ENCODE data around the gene NEK2.

GRCh38 chr1:211644653-211645052 is 30.8 kb downstream of the NEK2 start:
- TF ChIP-seq, protein P1, sequence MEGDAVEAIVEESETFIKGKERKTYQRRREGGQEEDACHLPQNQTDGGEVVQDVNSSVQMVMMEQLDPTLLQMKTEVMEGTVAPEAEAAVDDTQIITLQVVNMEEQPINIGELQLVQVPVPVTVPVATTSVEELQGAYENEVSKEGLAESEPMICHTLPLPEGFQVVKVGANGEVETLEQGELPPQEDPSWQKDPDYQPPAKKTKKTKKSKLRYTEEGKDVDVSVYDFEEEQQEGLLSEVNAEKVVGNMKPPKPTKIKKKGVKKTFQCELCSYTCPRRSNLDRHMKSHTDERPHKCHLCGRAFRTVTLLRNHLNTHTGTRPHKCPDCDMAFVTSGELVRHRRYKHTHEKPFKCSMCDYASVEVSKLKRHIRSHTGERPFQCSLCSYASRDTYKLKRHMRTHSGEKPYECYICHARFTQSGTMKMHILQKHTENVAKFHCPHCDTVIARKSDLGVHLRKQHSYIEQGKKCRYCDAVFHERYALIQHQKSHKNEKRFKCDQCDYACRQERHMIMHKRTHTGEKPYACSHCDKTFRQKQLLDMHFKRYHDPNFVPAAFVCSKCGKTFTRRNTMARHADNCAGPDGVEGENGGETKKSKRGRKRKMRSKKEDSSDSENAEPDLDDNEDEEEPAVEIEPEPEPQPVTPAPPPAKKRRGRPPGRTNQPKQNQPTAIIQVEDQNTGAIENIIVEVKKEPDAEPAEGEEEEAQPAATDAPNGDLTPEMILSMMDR (conservative IDR thresholded peaks at IDR 0.05; ENCODE audit: low read length) = no peak
- TF ChIP-seq EZH2phosphoT487 (IDR thresholded peaks at IDR 0.05; ENCODE audit: borderline replicate concordance) = no peak
